ENCODE measurements around the gene CCDC91.
"Not testable (repeated sequence)": the region's sequence is repeated elsewhere in the genome, so short reads cannot be mapped to it uniquely, and the experiment has no call there.

Gene CCDC91

DNA sequence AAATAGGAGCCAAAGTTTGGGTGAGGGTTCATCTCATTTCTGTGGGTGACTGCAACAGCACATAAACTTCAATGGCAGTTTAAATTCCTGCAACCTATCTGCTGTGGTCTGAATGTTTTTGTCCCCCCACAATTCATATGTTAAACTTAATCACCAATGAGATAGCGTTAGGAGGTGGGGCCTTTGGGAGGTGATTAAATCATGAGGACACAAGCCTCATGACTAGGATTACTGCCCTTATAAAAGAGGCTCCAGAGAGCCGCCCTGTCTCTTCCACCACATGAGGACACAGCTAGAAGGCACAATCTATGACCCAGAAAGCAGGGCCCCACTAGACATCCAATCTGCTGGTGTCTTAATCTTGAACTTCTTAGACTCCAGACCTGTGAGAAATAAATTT lies 3.8 kb upstream of the CCDC91 start:
- TF ChIP-seq BHLHE40 (IDR thresholded peaks at IDR 0.05; ENCODE audit: borderline replicate concordance) = no peak
- TF ChIP-seq SUZ12 (IDR thresholded peaks at IDR 0.05) = no peak
- no peak for TF ChIP-seq TARDBP (IDR thresholded peaks at IDR 0.05)
- TF ChIP-seq, protein P1, sequence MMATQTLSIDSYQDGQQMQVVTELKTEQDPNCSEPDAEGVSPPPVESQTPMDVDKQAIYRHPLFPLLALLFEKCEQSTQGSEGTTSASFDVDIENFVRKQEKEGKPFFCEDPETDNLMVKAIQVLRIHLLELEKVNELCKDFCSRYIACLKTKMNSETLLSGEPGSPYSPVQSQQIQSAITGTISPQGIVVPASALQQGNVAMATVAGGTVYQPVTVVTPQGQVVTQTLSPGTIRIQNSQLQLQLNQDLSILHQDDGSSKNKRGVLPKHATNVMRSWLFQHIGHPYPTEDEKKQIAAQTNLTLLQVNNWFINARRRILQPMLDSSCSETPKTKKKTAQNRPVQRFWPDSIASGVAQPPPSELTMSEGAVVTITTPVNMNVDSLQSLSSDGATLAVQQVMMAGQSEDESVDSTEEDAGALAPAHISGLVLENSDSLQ (IDR thresholded peaks at IDR 0.05) = no peak
- no peak for TF ChIP-seq LEF1 (IDR thresholded peaks at IDR 0.05; ENCODE audit: borderline replicate concordance)
- TF ChIP-seq FOXK2 (IDR thresholded peaks at IDR 0.05) = no peak
- TF ChIP-seq CTBP1 (IDR thresholded peaks at IDR 0.05; ENCODE audit: borderline replicate concordance) = no peak
- TF ChIP-seq SP1 (IDR thresholded peaks at IDR 0.05) = no peak
- TF ChIP-seq HDGF (IDR thresholded peaks at IDR 0.05; ENCODE audit: borderline replicate concordance) = no peak
- no peak for TF ChIP-seq NFRKB (IDR thresholded peaks at IDR 0.05)
- no peak for TF ChIP-seq FOXM1 (IDR thresholded peaks at IDR 0.05; ENCODE audit: borderline replicate concordance)
- TF ChIP-seq L3MBTL2 (conservative IDR thresholded peaks at IDR 0.05) = no peak
- TF ChIP-seq ARNT (IDR thresholded peaks at IDR 0.05) = no peak
- no peak for TF ChIP-seq ZNF384 (IDR thresholded peaks at IDR 0.05)
- no peak for TF ChIP-seq FOXA1 (IDR thresholded peaks at IDR 0.05)
- TF ChIP-seq ELF4 (IDR thresholded peaks at IDR 0.05) = no peak
- no peak for DNase-seq (ENCODE audit: extremely low spot score)
- ChIA-PET CTCF (no interaction called here), POLR2A (no interaction called here)

DNA sequence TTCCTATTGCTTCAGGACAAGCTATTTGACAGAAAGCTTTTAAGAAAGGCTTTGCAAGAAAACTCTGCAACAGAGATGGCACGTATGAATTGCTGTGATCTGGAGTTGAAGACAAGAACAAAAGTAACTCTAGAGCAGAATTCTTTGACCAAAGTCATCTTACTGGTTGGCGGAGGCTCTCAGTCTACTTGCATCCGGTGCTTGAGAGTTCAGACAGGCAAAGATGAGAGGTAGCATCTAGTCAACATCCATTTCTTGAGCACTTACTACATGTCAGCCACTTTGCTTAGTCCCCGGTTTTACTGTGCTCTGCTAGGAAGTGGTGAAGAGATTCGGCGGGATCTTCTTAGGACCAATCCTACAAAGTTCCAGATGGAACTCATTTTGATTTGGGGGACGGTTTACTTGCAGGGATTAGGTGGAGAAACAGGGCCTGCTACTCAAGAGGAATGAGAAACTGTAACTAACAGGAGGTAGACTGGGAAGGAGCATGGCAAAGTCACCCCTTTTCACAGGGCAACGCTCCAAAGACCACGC lies 404 bp upstream of the CCDC91 start:
- ChIA-PET CTCF (no interaction called here), POLR2A (interaction anchor here (1.0 to 1.4 kb wide), 3 partner anchors 18 to 221 kb away, joined by 3 read pairs; no protein-coding TSS in a partner anchor)
- no peak for DNase-seq (ENCODE audit: extremely low spot score)

DNA sequence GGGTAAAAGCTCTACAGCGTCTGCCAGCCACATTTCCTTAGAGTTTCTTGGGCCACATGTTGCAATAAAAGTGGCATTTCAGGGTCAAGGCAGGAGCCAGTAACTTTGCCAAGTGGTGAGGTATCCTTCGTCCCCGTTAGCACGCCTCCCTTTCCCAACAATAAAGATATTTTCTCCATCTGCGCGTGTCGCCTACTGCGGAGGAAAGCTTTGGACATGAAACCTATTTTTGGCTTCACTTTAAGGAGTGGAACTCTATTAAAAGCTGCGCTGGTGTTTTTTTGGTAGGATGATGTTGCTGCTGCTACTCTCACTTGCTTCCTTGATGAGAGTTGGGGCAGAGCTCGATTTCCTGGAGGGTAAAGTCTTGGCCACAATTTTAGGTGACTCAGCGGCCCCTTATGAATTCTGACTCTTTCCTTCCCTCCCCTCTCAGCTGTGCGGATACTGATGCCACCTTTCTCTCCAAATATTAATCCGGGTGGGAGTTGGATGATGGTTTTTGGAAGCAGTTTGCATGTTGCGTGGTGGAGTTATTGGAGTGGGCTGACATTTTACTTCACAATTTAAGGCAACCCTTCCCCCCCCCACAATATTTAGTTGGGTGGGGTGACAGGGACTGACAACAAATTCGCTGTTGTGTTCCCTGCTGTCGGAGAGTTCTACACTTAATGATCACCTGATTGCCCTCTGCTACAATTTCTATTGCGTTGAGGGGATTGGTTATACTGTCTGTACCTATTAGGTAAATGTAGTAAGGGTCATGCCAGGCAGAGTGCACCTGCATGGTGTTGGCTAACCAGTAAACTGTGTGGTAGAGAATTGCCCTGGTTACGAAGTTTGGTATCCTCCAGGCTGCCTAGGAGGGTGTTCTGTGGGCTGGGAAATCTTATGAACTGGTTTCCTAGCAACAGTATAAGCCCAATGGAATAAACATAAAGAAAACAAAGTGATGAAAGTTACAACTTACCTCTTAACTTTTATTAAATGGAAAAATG lies 1.1 kb downstream of the CCDC91 start:
- TF ChIP-seq BHLHE40 (IDR thresholded peaks at IDR 0.05; ENCODE audit: borderline replicate concordance) (no peak), FOXM1 (IDR thresholded peaks at IDR 0.05; ENCODE audit: borderline replicate concordance) (no peak), L3MBTL2 (conservative IDR thresholded peaks at IDR 0.05) (no peak; the same call in 1 of the 2 replicates), ARNT (IDR thresholded peaks at IDR 0.05) (no peak), ELF4 (IDR thresholded peaks at IDR 0.05) (no peak), TARDBP (IDR thresholded peaks at IDR 0.05) (no peak), FOXK2 (IDR thresholded peaks at IDR 0.05) (no peak), CTBP1 (IDR thresholded peaks at IDR 0.05; ENCODE audit: borderline replicate concordance) (no peak), LEF1 (IDR thresholded peaks at IDR 0.05; ENCODE audit: borderline replicate concordance) (no peak)
- TF ChIP-seq, protein P1 (IDR thresholded peaks at IDR 0.05) = no peak
- ChIA-PET CTCF (interaction anchor here (0.6 kb wide), 1 partner anchor 806 kb away, joined by 3 read pairs; no protein-coding TSS in a partner anchor), POLR2A (interaction anchor here (0.9 to 1.4 kb wide), 4 partner anchors 16 to 223 kb away, joined by 3 read pairs; no protein-coding TSS in a partner anchor)
- peak; percentile 15 for DNase-seq (ENCODE audit: extremely low spot score)

More for the DNA sequence above, 404 bp upstream of the CCDC91 start:
- TF ChIP-seq HDGF (IDR thresholded peaks at IDR 0.05; ENCODE audit: borderline replicate concordance) (no peak), LEF1 (IDR thresholded peaks at IDR 0.05; ENCODE audit: borderline replicate concordance) (no peak), SP1 (IDR thresholded peaks at IDR 0.05) (no peak), CTBP1 (IDR thresholded peaks at IDR 0.05; ENCODE audit: borderline replicate concordance) (no peak), FOXA1 (IDR thresholded peaks at IDR 0.05) (no peak), ARNT (IDR thresholded peaks at IDR 0.05) (no peak), SUZ12 (IDR thresholded peaks at IDR 0.05) (no peak), FOXK2 (IDR thresholded peaks at IDR 0.05) (no peak), L3MBTL2 (conservative IDR thresholded peaks at IDR 0.05) (no peak)
- TF ChIP-seq, protein P1 (IDR thresholded peaks at IDR 0.05) = no peak

DNA sequence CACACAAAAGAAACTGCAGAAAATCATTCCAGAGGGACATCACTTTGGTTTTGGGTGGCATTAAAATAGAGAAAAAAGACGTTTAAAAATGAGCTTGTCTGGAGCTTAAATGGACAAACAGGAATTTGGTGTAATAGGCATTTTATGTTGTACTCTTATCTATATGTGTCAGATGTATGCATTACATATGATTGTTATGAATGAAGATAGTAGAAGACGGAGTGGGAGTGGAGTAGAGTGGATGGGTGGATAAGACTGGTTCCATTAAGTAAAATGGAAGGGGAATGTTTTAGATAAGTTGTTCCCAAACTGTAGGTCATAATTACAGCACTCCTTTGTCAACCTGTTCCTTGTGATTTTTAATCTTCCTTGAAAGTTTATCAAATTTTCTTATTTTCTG lies 1.9 kb downstream of the CCDC91 start:
- TF ChIP-seq TARDBP (IDR thresholded peaks at IDR 0.05) (no peak), BHLHE40 (IDR thresholded peaks at IDR 0.05; ENCODE audit: borderline replicate concordance) (no peak), FOXM1 (IDR thresholded peaks at IDR 0.05; ENCODE audit: borderline replicate concordance) (no peak), SUZ12 (IDR thresholded peaks at IDR 0.05) (no peak), LEF1 (IDR thresholded peaks at IDR 0.05; ENCODE audit: borderline replicate concordance) (no peak), HDGF (IDR thresholded peaks at IDR 0.05; ENCODE audit: borderline replicate concordance) (no peak), L3MBTL2 (conservative IDR thresholded peaks at IDR 0.05) (no peak), CTBP1 (IDR thresholded peaks at IDR 0.05; ENCODE audit: borderline replicate concordance) (no peak), ARNT (IDR thresholded peaks at IDR 0.05) (no peak), NFRKB (IDR thresholded peaks at IDR 0.05) (no peak), ZNF384 (IDR thresholded peaks at IDR 0.05) (no peak), FOXA1 (IDR thresholded peaks at IDR 0.05) (no peak), FOXK2 (IDR thresholded peaks at IDR 0.05) (no peak), ELF4 (IDR thresholded peaks at IDR 0.05) (no peak), SP1 (IDR thresholded peaks at IDR 0.05) (no peak)
- TF ChIP-seq, protein P1 (IDR thresholded peaks at IDR 0.05) = no peak
- ChIA-PET CTCF (no interaction called here), POLR2A (no interaction called here)
- no peak for DNase-seq (ENCODE audit: extremely low spot score)

DNA sequence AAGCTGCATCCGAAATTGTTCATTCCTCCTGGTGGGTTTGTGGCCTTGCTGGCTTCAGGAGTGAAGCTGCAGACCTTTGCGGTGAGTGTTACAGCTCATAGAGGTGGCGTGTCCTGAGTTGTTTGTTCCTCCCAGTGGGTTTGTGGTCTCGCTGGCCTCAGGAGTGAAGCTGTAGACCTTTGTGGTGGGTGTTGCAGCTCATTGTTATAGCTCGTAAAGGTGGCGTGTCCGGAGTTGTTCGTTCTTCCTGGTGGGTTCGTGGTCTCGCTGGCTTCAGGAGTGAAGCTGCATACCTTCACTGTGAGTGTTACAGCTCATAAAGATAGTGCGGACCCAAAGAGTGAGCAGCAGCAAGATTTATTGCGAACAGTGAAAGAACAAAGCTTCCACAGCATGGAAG lies 4.4 kb downstream of the CCDC91 start:
- DNase-seq (ENCODE audit: extremely low spot score); POLR2A ChIA-PET: not testable (repeated sequence)
- CTCF ChIA-PET = interaction anchor here (0.6 kb wide), 1 partner anchor 475 kb away, joined by 3 read pairs; no protein-coding TSS in a partner anchor

DNA sequence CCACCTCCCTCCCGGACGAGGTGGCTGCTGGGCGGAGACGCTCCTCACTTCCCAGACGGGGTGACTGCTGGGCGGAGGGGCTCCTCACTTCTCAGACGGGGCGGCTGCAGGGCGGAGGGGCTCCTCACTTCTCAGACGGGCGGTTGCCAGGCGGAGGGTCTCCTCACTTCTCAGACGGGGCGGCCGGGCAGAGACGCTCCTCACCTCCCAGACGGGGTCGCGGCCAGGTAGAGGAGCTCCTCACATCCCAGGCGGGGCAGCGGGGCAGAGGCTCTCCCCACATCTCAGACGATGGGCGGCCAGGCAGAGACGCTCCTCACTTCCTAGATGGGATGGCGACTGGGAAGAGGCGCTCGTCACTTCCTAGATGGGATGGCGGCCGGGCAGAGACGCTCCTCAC lies 10.9 kb downstream of the CCDC91 start:
- CTCF ChIA-PET; DNase-seq (ENCODE audit: extremely low spot score); POLR2A ChIA-PET: not testable (repeated sequence)
